Activated T-cell treated with anti-CD3 and anti-CD28 coated beads, Interleukin-2, amount 50 U/mL, for 1 hour (primary cell): ENCODE data around the gene RXYLT1.
"Not testable (repeated sequence)": the region's sequence is repeated elsewhere in the genome, so short reads cannot be mapped to it uniquely, and the experiment has no call there.

ENCODE experiments used
- DNase-seq: peaks from one replicate; pipeline ENCODE4 v3.0.0-alpha.2; 2020

RXYLT1 gene

DNA sequence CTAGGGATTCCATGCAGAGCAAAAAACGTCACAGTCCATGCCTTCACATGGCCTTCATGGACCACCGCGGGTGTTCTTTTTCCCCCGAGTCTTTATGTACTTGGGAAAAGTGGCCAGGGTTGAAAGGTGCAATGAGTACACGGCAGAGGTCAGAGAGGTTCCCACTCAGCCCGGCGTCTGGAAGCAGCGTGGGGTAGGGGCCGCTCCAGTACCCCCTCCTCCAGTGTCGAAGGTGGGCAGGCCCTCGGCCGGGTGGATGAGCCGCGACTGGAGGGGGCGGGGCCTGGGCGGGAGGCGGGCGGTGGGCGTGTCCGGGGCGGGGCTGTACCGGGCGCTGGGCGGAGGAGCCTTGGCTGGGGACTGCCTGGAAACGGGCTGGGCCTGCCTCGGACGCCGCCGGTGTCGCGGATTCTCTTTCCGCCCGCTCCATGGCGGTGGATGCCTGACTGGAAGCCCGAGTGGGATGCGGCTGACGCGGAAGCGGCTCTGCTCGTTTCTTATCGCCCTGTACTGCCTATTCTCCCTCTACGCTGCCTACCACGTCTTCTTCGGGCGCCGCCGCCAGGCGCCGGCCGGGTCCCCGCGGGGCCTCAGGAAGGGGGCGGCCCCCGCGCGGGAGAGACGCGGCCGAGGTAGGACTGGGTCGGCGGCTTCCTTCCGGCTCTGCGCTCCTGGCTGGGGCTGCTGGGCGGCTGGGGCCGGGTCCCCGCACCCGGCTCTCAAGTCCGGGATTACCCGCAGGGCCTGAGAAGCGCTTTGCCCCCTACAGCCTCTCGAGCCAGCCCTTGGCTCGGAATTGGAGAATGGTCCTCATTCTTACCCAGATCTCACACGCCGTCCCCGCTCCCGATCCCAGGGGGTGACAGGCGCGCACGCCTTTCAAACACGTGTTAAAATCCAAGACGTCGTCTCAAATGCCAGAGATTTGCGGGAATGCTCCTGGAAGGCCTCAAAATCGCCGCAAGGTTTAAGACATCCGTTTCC, at the start of gene RXYLT1:
Gene RXYLT1, plus strand, starts transcription at position 412 of the 984 bp plus-strand sequence. Its CDS starts 52 bp downstream, at position 464.
- peak; percentile 86 for DNase-seq

DNA sequence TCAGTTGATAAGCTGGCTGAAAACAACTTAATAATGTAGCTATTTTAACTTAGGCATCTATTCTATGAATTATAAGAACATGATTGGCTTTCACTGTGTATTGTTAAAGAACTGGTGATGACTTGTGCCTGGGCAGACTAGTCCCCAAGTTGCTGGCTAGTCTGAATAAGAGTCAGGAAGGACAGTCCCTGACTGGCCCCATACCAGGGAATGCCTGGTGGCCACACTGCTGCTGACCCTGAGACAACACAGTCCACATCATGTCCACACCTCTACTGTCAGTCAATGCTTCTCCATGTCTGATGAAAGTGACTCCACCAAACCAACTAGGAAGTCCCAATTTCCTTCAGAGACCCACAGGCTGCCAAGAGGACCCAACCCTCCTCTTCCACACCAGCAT, 46.9 kb upstream of the RXYLT1 start:
- DNase-seq: not testable (repeated sequence)

- not testable (repeated sequence) for DNase-seq
Measured at GRCh38 chr12:63733585-63733984, 46.1 kb upstream of the RXYLT1 start.

DNA sequence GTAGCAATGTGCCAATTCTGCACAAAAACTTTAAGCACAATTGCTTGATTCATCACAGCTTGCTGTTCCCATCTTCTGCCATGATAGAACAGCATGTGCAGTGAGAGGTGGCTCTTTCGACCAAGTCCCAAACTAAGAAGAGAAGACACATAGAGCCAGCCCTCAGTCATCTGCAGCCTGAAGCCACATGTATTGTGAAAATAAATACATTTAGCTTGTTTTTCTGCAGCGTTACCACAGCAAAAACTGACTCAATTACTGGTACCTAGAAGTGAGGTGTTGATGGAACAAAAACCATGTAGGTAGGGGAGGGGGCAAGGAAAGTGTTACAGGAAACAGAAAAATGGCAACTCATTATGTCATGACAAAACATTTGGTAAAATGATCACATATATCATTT, 39.2 kb upstream of the RXYLT1 start:
- not testable (repeated sequence) for DNase-seq

- not testable (repeated sequence) for DNase-seq
Measured at GRCh38 chr12:63741431-63741830, 38.3 kb upstream of the RXYLT1 start.

DNA sequence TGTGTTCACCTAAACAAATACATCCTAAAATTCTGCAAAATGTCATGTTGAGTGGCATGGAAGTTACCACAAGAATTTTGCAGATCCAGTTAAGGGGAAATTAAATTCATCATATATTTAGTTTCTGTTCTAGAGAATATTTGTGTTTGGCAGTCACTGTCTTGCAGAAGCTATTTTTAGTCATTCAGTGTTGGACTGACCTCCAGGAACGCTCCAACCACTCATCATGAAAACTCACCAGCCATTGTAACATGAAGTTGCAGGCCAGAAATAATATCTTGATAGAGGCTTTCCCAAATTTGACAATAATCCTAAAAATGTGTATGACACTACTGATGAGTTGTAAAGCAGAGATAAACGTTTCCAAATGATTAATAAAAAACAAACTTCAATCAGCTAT, 35.6 kb upstream of the RXYLT1 start:
- not testable (repeated sequence) for DNase-seq

- not testable (repeated sequence) for DNase-seq
Measured at GRCh38 chr12:63746470-63746869, 33.2 kb upstream of the RXYLT1 start.

- not testable (repeated sequence) for DNase-seq
Measured at GRCh38 chr12:63747136-63747535, 32.6 kb upstream of the RXYLT1 start.

DNA sequence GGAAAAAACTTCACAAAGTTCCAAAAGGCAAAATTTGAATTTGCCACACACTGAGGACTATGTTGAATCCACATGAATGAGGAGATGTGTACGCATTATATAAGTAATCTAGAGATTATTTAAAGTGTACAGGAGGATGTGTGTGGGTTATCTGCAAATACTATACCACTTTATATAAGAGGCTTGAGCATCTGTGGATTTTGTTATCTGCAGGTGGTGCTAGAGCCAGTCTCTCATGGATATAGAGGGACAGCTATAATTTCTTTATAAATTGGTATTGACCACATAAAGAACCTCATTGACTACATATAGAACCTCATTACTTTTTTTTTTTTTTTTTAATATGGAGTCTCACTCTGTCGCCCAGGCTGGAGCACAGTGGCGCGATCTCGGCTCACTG, 32.2 kb upstream of the RXYLT1 start:
- DNase-seq: no peak

GRCh38 chr12:63752283-63752682, 27.4 kb upstream of the RXYLT1 start:
- DNase-seq: no peak

GRCh38 chr12:63752841-63753240, 26.9 kb upstream of the RXYLT1 start:
- no peak for DNase-seq

DNA sequence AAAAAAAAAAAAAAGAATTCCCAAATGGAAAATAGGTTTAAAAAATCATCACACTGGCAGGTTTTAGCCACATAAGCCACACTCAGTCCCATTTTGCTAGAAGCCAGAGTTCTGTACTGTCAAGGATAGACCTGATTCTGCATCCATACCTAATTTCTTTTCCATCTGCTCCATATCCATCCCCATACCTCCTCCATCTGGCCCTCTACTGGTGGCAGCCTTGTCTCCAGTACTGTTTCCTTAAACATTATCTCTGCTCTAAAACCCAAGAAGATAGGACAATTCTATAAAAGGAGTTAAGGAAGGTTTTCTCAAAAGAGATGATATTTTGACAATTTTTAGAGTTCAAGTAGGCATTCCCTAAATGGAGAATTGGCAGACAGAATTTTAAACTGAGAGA, 26.0 kb upstream of the RXYLT1 start:
- DNase-seq: no peak

DNA sequence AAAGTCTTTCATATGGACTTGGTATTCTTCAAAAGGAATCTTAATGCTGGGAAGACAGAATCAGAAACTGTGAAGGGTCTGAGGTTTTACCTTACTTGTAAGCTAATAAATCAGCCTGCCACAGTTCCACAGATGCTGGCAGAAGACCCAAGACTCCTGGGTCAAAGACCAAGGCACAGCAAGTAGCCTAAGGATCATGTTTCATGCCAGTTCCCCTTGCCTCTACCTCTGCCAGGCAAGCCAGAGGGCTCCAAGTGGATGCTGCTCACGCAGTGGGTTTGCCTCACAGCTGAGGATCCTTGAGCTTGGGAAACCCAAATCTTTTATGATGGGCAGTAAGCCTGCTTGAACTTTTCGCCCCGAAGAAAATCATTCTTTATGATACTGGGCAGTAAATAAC, 15.2 kb upstream of the RXYLT1 start:
- no peak for DNase-seq

DNA sequence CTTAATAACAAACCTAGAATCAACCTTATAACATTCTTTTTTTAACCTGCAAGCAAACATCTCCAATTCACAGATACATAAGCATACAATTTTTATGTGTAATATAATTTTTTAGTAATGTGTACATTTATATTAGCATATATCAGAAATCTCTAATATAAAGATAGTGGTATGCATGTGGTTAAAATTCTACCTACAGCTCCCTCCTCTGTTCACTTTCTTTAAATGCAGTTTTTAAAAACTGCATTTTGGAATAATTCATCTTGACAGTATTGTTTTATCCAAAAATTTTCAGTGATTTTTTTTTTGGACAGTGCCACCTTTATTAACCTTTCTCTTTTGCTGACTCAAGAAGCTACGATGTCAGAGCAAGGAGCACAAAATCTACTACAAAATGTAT, 13.2 kb upstream of the RXYLT1 start:
- no peak for DNase-seq

DNA sequence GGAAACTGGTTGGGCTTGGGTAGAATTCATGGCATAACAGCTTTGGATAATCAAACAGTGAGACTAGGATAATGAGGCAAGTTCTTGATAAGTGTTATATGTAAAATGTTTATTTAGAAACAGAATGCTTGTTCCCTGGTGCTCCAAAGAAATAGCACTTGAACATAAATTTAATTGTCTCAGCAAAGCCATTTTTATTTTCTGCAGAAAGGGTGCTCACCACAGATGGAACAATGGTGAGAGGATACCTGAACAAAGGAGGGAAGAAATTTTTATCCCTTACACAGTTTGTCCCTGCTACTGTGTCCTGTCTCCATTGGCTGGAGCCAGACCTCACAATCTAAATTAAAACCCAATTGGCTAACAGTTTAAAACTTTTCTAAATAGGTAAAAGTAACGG, 9.3 kb upstream of the RXYLT1 start:
- DNase-seq: no peak

DNA sequence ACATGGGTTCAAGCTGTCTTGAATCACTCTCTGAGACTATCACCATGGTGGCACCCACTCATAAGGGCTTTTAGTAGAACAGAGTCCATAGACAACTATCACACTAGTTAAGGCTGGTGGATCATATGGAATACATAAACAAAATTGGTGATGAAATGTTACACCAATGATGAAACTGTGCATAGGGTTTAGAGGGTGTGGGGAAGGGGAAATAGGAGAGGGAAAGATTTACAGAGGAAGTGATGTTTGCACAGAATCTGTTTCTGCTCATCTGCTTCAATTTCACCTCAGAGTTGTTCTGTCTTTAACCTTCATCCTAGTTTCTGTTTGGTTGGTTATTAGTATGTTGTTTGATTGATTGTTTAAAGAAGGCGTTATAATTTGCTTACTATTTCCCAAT, 2.4 kb upstream of the RXYLT1 start:
- no peak for DNase-seq

DNA sequence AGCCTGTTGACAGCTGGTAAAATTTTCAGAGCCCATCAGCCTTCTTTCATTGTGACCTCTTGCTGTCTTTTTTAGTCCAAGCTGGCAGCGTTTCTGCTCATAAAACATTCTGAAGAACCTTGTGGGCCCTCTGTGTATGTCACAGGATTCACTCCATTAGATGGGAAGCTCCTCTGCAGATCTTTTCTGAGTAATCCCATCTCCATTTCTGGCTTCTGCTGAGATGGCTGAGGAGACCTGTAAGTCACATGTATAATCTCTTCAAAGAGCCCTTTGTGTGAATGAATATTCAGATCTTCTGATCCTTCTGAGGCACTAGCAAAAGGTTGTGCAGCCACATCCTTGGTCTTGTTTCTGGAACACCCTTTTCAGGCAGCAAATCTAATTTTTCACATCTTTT, 2.8 kb downstream of the RXYLT1 start:
- no peak for DNase-seq

DNA sequence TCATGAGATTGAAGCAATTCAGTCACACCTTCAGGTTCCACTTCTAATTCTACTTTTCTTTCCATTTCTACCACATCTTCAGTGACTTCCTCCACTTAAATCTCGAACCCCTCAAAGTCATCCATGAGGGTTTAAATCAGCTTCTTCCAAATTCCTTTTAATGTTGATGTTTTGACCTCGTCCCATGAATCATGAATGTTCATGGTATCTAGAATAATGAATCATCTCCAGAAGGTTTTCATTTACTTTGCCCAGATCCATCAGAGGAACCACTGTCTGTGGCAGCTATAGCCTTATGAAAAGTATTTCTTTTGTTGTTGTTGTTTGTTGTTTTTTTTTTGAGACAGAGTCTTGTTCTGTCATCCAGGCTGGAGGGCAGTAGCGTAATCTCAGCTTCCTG, 7.6 kb downstream of the RXYLT1 start:
- no peak for DNase-seq

DNA sequence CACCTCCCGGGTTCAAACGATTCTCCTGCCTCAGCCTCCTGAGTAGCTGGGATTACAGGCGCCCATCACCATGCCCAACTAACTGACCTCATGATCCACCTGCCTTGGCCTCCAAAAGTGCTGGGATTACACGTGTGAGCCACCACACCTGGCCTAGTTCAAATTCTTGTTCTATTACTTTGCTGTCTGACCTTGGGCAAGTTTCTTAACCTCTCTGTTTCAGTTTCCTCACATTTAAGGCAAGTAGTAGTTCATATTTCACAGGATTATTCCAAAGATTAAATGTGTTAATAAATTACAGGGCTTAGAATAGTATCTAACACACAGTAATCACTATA, 10.9 kb downstream of the RXYLT1 start:
- no peak for DNase-seq

- DNase-seq: no peak
Measured at GRCh38 chr12:63792338-63792737, 12.6 kb downstream of the RXYLT1 start.

DNA sequence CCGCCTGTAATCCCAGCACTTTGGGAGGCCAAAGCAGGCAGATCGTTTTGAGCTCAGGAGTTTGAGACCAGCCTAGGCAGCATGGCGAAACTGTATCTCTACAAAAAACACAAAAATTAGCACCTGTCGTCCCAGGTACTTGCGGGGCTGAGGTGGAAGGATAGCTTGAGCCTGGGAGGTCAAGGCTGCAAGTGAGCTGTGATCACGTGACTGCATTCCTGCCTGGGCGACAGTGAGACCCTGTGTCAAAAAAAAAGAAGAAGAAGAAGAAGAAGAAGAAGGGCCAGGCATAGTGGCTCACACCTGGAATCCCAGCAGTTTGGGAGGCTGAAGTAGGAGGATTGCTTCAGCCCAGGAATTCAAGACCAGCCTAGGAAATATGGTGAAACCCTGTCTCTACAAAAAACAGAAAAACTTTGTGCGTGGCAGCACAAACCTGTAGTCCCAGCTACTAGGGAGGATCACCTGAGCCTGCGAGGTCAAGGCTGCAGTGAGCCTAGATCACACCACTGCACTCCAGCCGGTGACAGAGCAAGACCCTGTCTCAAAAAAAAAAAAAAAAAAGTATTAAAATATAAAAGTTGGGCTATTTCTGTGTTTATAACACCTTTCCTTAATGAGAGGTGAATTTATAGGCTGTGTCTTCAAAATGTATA, 15.5 kb downstream of the RXYLT1 start:
- no peak for DNase-seq

DNA sequence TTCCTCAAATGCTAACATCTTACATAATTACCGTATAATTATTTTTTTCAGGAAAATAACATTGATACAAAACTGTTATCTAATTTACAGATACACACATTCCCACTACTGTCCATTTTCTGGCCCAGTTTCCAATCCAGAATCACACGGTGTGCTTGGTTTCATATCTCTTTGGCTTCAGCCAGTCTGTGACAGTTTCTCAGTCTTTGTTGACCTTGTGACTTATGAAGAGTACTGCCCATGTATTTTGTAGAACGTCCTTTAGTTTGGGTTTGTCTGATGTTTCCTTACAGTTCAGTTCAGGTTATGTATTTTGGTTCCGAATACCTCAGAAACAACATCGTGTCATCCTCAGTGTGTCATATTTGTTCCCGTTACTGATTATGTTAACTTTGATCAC, 16.2 kb downstream of the RXYLT1 start:
- no peak for DNase-seq

DNA sequence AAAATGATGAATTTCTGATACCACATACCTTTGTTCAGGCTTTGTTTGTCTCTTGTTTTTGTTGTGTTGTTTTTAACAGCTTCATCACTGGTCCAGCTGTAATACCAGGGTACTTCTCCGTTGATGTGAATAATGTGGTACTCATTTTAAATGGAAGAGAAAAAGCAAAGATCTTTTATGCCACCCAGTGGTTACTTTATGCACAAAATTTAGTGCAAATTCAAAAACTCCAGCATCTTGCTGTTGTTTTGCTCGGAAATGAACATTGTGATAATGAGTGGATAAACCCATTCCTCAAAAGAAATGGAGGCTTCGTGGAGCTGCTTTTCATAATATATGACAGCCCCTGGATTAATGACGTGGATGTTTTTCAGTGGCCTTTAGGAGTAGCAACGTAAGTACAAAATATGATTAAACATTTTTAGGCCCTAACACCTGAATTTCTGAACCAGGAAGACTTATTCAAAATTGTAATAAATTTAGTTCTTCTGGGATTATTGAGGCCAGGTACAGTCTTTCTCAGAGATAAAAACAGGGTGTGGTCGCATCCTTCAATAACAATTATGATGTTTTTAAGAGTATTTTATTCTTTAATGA, 22.4 kb downstream of the RXYLT1 start:
- no peak for DNase-seq

- DNase-seq: no peak
Measured at GRCh38 chr12:63804746-63805145, 25.0 kb downstream of the RXYLT1 start.
